GM18909 (cell line): Measurements from ENCODE around the gene MIDN.
"Not testable (repeated sequence)": the region's sequence is repeated elsewhere in the genome, so short reads cannot be mapped to it uniquely, and the experiment has no call there.

Experiments used
- ATAC-seq: cut with Tn5 transposase; IDR thresholded peaks from one replicate; pipeline ENCODE4 v1.9.1; 2021; ENCODE audit warnings: mild to moderate bottlenecking; ENCODE audit not compliant: unreplicated experiment, poor library complexity

The MIDN gene

DNA sequence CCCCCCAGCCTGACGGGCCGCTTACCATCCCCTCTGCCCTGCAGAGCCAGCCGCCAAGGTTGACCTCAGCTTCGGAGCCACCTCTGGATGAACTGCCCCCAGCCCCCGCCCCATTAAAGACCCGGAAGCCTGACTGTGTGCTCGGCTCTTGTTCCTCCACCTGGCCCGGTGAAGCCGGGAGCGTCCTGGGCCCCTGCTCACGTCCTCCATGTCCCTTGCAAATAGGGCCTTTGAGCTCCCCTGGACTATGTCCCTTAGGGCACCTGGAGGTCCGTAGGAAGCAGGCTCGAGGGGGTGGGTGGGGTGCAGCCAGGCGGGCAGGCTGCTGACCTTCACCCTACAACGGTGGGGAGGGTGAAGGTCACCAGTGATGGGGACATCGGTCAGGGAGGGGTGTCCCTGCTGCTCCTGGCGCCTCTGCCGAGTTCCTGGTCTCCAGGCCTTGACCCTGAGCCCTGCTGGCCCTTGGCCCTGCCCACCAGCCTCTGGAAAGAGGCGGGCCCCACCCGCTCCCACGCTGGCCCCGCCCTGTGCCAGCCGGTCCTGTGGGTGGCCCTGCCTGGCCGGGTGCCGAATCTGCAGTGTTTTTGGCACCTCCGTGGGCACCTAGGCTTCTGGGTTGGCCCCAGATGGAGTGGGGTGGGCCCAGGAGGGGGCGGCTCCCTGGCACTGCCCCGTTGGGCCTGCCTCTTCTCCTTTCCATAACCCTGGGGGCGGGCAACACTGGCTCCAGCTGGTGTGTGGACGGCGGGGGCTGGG lies 3.5 kb upstream of the MIDN start:
- ATAC-seq, result no peak

DNA sequence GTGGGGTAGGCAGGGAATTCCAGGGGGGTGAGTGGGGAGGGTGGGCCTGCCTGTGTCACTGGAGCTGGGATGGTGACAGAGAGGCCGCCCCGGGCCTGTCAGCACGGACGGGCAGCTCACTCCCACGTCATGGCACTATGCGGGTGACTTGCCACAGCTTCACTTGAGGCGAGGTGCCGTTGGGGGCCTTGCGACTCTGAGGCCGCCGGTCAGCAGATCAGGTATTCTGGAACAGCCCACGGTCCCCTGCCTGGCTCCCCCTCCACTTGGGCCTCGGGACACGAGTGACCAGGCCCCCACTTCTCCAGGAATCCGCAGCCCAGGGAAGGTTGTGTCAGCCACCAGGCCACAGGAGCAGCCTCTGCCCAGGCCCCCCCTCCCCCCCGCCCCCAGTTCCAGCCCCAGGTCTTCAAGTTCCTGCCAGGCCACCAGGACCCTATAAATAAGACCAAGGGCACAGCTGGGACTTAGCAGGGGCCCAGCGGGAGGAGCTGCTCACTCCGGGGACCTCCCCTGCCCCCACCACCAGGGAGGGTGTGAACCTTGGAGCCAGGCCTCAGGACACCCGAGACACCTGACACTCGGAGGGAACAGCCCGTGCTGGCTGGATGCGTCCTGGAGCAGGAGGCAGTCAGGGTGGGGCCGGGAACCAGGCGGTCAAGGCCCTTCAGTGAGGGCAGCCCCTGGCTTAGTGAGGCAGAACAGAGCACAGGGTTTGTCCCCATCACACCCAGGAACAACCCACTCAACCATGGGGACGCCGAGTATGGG lies 2.7 kb upstream of the MIDN start:
- ATAC-seq, result no peak

DNA sequence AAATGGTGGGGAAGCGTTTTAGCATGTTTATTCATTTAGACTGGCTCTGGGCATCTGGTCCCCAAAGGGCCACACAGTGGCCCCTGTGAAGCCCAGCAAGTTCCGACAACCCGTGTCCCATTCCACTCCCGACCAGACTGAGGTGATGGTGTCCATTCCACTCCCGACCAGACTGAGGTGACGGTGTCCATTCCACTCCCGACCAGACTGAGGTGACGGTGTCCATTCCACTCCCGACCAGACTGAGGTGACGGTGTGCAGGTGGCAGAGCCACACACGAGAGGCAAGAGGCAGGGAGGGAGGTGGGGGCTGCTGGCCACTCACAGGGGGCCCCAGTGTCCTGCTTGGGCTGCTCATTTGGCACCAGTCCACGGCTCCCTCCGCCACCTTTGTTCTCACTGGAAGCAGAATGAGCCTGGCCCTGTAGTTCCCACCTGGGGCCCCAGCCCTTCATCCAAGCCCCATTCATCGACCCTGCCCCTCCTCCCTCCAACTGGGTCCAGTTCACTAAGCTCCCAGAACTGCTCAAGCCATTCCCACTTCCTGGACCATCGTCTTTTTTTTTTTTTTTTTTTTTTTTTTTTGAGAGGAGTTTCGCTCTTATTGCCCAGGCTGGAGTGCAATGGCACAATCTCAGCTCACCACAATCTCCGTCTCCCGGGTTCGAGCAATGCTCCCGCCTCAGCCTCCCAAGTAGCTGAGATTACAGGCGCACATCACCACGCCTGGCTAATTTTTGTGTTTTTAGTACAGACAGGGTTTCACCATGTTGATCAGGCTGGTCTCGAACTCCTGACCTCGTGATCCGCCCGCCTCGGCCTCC lies 1.9 kb upstream of the MIDN start:
- not testable (repeated sequence) for ATAC-seq

DNA sequence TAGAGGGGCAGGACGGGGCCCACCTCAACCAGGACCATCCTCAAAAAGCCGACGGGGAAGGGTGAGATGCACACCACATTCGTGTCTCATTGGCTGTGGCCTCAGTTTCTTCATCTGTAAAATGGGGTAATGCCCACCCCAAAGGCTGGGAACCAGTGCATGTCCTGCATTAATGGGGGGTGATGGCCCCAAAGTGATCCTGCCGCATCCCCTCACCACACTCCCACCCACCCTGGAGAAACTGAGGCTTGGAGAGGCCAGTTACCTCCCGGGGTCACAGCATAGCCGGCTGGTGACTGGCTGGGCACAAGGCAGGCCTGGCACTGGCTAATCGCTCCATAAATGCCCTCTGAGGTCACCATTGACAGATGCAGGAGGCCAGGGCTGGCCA lies 640 bp upstream of the MIDN start:
- ATAC-seq, result no peak

DNA sequence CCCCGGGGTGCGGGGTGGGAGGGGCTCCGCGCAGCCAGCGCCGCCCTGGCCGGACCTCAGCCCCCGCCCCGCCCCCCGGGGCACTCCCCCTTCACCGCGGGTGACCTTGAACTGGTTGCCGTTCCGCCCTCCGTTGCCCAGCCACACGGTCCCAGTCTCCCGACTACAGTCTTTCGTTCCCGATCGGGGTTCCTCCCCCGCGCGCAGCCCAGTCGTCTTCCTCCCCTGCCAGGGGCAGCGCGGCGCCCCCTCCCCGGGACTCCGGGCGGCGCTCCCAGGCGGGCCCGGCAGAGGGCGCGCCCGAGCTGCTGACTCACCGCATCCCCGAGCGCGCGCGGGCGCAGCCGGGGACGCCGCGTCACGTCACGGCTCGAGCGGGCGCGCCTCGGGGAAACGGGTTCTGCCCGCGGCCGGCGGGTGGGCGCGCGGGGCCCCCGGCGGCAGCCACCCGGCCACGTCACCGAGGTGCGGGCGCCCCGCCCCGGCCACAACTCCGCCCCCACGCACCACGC lies 459 bp downstream of the MIDN start:
- ATAC-seq, result peak; percentile 33

DNA sequence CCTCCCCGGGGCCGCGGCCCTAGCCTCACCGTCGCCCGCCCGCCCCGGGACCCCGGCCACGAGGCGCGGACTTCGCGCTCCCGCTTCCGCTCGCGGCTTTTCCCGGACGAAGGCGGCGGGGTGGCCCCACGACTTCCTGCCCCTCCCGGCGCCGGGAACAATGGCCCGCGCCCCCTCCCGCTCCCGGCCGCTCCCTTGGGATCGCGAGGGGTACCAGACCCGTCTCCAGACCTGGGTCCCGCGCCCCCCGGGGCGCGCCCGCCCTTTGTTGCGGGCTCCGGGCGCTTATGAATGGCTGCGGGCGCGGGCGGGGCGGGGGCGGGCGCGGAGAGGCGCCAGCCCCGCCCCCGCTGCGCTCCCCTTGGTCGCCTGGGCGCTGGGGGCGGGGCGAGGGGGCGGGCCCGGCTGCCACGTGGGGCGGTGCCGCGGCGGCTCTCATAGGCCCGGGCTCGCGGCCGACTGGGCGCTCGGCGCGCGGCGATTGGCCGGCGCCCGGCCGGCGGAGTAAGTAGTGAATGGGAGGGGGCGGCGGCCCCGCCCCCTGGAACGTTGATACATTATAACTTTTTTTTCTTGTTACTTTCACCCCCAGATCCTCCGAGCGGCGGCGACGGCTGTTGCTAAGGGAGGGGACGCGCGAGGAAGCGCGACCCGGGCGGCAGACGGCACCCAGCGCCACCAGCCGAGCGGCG lies 1.1 kb downstream of the MIDN start:
- ATAC-seq, result peak; percentile 51

DNA sequence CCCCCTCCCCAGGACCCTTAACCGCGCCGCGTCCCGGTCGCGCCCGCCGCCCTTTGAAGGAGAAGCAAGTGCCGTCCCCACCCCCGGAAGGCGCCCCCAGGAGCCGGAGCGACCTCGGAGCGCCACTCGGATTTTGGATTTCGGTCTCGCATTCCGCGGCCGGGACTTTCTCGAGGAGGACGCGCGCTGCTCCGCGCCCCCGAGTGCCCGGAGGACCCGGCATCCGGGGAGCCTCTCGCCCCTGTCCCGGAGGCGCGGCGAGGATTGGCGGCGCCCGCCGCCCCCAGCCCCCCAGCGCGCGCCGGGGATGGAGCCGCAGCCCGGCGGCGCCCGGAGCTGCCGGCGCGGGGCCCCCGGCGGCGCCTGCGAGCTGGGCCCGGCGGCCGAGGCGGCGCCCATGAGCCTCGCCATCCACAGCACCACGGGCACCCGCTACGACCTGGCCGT lies 1.6 kb downstream of the MIDN start:
- ATAC-seq, result no peak

DNA sequence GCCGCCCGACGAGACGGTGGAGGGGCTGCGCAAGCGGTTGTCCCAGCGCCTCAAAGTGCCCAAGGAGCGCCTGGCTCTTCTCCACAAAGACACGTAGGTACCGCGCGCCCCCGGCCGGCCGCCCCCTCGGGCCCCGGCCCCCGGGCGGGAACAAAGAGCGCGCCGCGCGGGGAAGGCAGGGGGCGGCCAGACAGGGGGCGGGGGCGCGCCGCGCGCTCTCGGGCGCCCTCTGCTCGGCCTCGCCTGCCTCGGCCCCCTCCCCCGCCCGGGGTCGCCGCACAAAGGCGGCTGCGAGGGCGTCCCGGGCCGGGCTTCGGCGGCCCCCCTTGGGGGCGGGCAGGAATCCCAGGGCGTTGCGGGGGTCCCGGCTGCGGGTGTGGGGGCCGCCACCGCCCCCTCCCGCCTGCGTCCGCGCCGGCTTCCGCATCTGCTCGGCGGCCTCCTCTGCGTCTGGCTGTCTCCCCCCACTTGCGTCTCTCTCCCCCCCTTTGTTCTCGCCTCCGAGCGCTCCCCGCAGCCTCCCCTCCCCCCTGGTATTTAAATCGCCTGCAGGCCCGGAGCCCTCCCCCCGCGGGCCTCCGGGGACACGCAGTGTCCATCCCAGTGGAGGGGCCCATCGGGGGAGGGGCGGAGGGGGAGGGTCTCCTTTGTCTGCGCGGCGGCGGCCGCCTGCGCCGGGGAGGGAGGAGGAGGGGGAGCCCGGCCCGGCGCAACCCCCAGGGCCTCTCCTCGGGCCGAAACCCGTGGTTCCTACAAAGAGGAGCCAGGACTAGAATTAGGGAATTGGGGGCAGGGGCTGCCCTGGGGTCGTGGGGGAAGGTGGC lies 2.3 kb downstream of the MIDN start:
- no peak for ATAC-seq

DNA sequence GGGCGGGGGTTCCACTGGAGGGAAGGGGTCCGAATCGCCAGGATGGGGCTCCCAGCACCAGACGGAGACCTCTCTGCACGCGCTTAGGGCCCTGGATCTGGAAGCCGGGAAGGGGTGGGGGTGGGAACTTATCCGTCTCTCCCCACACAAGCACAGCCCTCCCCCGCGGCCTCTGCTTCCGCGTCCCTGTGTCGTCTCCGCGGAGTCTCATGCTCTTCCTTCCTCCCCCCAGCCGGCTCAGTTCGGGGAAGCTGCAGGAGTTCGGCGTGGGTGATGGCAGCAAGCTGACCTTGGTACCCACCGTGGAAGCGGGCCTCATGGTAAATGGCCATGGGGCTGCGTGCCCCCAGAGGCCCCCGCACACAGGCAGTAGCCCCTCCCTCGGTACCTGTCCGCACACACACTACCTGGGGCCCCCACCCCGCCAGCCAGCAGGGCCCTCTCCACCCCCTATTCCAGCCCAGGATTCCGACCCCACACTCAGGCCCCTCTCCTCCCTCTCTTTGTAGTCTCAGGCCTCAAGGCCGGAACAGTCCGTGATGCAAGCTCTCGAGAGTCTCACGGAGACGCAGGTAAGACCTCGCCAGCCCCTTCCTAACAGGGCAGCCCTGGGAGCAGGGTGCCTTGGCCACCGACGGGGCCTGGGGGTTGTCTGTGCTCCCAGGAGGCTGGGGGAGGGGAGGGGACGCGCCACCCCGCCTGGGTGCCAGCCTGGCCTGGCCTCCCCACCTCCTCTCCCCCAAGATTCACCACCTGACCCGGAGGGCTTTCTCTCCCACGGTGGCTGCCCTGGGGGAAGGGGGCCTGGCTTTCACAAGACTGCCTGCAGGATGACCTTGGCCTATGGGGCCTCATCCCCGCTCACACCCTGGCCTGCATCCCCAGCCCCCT lies 3.2 kb downstream of the MIDN start:
- ATAC-seq, result no peak

DNA sequence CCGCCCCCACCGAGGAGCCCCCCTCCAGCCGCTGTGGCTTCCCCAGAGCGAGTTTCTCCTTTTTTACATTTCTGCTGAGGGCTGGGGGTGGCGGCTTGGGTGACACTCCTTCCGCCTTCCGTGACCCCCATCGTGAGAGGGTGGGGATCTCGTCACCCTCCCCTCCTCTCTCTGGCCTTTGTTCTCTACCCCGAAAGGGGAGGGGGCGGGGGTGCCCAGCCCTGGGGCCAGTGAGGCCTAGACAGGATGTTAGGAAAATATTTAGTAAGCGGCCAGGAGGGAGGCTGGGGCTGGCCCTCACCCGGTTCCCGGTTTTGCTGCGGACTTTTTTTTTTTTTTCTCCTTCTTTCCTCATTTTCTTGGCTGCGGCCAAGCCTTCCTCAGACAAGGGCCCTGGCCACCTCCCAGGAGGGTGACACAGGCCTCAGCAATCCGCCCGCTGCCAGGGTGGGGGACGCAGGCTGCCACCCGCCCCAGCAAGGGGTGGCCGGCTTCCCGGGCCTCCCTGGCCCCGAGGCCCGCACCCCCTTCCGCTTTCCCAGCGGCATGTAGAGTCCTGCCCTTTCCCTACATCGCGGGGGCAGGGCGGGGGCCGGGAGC lies 3.9 kb downstream of the MIDN start:
- ATAC-seq, result no peak

DNA sequence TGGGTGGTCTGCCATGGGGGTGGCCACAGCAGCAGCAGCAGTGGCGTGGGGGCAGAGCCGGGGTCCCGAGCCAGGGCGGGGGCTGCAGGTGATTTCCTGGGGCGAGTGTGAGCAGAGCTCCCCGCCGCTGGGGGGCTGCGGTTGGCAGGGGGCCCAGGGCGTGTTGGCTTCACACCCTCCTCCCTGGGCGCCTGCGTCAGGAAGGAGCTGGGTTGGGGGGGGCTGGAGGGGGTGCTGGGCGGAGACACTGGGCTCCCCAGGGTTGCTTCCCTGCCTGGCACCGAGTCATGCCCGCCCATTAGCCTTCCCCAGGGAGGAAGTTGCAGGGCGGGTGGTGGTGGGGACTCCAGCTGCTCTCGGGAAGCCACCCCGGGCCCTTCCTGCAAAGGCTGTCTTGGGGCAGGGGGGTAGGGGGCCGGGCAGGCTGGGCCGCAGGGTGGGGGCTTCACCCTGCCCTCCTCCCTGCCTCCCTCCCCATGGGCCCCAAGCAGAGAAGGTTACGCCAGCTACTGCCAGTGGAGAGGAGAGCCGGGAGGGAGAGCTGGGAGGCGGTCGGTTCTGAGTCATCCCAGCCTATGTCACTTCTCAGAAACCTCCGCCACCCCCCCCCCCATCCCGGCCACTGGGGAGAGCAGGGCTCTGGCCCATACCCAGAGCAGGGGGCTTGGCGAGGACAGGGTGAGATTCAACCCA lies 4.6 kb downstream of the MIDN start:
- ATAC-seq, result no peak

DNA sequence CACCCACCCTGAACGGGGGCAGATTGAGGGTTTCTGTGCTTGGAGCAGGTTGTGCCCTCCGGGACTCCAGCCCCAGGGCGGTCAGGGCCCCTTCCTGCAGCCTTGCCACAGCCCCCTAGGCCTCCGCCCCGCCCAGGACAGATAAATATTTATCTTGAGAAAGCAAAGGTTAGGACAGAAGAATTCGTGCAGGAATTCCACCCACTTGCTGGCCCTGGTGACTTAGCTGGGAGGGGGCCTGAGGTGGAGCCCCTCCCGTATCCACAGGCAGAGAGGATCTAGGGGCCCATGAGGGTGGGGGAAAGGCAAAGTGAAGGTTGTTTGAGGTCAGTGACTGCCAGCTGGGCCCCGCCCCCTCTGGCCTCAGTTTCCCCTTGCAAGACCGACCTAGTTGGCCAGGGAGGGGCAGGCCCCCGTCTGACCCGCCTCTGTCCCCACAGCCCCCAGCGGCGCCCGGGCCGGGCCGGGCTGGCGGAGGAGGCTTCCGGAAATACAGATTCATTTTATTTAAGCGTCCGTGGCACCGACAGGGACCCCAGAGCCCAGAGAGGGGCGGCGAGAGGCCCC lies 5.2 kb downstream of the MIDN start:
- no peak for ATAC-seq

DNA sequence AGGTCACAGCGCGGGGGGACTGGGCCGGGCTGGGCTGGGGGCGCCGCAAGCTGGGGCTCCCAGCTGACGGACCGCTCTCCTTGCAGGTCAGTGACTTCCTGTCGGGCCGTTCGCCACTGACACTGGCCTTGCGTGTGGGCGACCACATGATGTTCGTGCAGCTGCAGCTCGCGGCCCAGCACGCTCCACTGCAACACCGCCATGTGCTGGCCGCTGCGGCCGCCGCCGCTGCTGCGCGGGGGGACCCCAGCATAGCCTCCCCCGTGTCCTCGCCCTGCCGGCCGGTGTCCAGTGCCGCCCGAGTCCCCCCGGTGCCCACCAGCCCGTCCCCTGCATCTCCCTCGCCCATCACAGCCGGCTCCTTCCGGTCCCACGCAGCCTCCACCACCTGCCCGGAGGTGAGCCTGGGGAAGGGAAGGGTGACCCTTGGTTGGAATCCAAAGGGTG lies 5.7 kb downstream of the MIDN start:
- ATAC-seq, result no peak

DNA sequence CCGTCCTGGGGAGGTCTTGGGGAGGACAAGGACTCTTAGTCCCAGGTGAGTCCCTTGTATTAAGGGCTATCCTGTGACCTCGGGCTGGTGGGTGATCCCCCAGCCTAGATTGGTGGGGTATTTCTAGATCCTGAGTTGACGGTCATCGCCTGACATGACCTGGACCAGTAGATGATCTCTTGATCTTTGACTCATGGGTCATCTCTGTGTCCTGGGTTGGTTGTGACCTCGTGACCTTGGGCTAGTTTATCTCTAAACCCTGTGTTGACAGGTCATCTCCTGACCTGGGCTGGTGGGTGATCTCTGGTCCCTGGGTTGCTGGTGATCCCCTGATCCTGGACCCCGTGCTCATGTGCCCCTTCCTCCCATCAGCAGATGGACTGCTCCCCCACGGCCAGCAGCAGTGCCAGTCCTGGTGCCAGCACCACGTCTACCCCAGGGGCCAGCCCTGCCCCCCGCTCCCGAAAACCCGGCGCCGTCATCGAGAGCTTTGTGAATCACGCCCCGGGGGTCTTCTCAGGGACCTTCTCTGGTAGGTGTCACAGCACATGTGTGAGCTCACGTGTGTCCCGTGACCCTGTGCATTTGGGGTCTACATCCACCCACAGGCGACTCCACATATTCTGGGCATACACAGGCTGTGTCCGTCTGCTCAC lies 6.3 kb downstream of the MIDN start:
- no peak for ATAC-seq

DNA sequence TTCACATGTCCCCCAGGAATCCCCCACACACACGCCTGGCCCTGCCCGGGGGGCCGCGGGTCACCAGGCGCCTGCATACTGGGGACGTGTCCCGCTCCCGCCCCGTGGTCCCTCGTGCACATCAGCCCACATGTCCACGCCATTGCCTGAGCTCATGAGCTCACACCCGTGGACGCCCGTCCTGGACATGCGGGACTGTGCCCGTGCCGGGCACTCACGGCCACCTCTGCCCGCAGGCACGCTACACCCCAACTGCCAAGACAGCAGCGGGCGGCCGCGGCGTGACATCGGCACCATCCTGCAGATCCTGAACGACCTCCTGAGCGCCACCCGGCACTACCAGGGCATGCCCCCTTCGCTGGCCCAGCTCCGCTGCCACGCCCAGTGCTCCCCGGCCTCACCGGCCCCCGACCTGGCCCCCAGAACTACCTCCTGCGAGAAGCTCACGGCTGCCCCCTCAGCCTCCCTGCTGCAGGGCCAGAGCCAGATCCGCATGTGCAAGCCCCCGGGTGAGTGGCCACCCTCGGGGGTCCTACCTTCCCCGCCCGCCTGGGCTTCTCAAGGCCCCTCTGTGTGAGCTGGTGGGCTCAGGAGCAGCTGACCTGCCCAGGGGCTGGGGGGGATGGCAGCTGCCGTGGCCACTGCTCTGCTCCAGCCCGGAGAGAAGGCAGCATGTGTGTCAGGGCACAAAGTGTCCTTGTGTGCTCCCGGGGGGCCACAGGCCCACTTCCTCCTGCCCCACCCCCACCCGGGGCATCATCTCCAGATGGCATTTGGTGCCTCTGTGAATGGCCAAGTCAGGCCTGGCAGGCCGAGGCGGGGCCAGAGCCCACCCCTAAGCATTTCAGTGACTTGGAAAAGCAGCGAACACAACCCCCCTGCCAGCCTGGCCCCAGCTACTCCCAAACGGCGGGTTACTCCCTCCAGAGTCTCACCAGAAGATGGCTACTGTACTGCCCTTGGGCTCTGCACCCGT lies 7.1 kb downstream of the MIDN start:
- no peak for ATAC-seq
